22Rv1 (cell line): Measurements from ENCODE around the gene KLF13.

Experiments used
- CTCF ChIP-seq: fragments of 450-650 bp; IDR thresholded peaks from 2 replicates; pipeline ENCODE4 v1.5.1; 2017; ENCODE audit warnings: mild to moderate bottlenecking
- ZFX ChIP-seq: fragments of 450-650 bp; IDR thresholded peaks from 2 replicates; pipeline ENCODE4 v1.6.1; 2017; ENCODE audit warnings: antibody characterized with exemption, borderline replicate concordance

DNA sequence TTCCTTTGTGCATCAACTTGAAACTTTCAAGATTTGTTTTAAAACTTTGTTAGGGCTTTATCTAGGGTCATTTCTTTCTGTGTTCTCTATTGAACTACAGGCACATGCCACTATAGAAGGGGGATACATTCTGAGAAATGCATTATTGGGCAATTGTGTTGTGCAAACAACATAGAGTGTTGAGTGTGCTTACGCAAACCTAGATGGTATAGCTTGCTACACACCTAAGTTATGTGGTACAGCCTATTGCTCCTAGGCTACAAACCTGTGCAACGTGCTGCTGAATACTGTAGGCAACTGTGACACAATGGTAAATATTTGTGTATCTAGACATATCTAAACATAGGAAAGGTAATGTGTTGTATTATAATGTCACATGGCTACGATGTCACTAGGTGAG is 33.0 kb upstream of the KLF13 start:
- TF ChIP-seq CTCF (no peak), ZFX (no peak)
